Endothelial cell of umbilical vein (primary cell): Measurements from ENCODE around the gene CDK10. TPM values are rescaled to one million over a fixed set of nuclear protein-coding genes. Genes with fewer than 3 reads are reported as not detected.

Experiments used
- BruUV-seq: library from RNA; stranded (reverse); fragments of 400-500 nt; replicated peaks from 2 replicates; lab custom pipeline; 2021; lab: Mats Ljungman, UMichigan
- CTCF ChIA-PET: fragments of 300-600, 350-600 bp; sonication (Branson Sonifier 250); formaldehyde crosslinking; loops from one replicate; lab custom pipeline; 2021; ENCODE audit warnings: antibody characterized with exemption, inconsistent platforms; lab: Charles Lee
- POLR2A ChIA-PET: fragments of 300-600, 350-600 bp; sonication (Branson Sonifier 250); formaldehyde crosslinking; loops from one replicate; lab custom pipeline; 2021; ENCODE audit warnings: antibody characterized with exemption, inconsistent platforms; lab: Charles Lee
- DNase-seq: peaks from one replicate; pipeline ENCODE4 v3.0.0-alpha.2; 2011; ENCODE audit warnings: low read depth, low spot score
- FAIRE-seq: peaks from 2 replicates; lab custom pipeline; 2011; peaks lifted over from hg19 to GRCh38; lab: Jason Lieb, UNC
- H2AFZ ChIP-seq: 2 replicates; pipeline ENCODE4 v1.6.0; 2012; ENCODE audit warnings: low read depth, low read length, control low read depth, inconsistent platforms
- H3K27ac ChIP-seq: 2 replicates; pipeline ENCODE4 v1.5.1; 2011; ENCODE audit warnings: low read depth, mild to moderate bottlenecking, control low read depth, low read length, moderate library complexity; ENCODE audit not compliant: insufficient read depth
- H3K27me3 ChIP-seq, 2 experiments: 2 replicates each; pipeline versions ENCODE4 v1.6.0 to v1.6.1; 2011; ENCODE audit warnings: low read length in 2 of 2, mixed read lengths in 1 of 2; ENCODE audit not compliant: control insufficient read depth in 2 of 2, insufficient read depth in 2 of 2
- H3K36me3 ChIP-seq, 2 experiments: 2 replicates in 1 of 2; 3 replicates in 1 of 2; pipeline ENCODE4 v1.5.1; 2011; ENCODE audit warnings: low read length in 2 of 2, mild to moderate bottlenecking in 1 of 2, moderate library complexity in 1 of 2; ENCODE audit not compliant: control insufficient read depth in 2 of 2, insufficient read depth in 2 of 2; ENCODE audit errors: extremely low read depth in 1 of 2
- H3K4me1 ChIP-seq: 3 replicates; pipeline ENCODE4 v1.5.1; 2011; ENCODE audit warnings: mild to moderate bottlenecking, low read length; ENCODE audit not compliant: control insufficient read depth, insufficient read depth; ENCODE audit errors: extremely low read depth
- H3K4me2 ChIP-seq: 2 replicates; pipeline ENCODE4 v1.6.1; 2011; ENCODE audit warnings: low read length, control low read depth, mixed read lengths; ENCODE audit not compliant: insufficient read depth
- H3K4me3 ChIP-seq, 3 experiments: fragments of 200-600 bp in 1 of 3; sonication (generic), shearing (Covaris generic) in 1 of 3; replicated peaks in 1 of 3; 2 replicates each; pipeline ENCODE4 v1.5.1; 2011 to 2016; ENCODE audit warnings: control low read depth in 3 of 3, low read length in 3 of 3, mild to moderate bottlenecking in 2 of 3, inconsistent platforms in 1 of 3, low read depth in 1 of 3, moderate library complexity in 1 of 3; ENCODE audit not compliant: insufficient read depth in 1 of 3
- H3K79me2 ChIP-seq: 2 replicates; pipeline ENCODE4 v1.6.0; 2012; ENCODE audit warnings: low read length, inconsistent platforms; ENCODE audit not compliant: control insufficient read depth, insufficient read depth
- H3K9ac ChIP-seq: replicated peaks from 2 replicates; pipeline ENCODE3; 2011; ENCODE audit warnings: low read length, control low read depth; ENCODE audit not compliant: insufficient read depth; ENCODE audit errors: extremely low read depth
- H3K9me1 ChIP-seq: replicated peaks from 3 replicates; pipeline ENCODE4 v1.6.0; 2011; ENCODE audit warnings: mild to moderate bottlenecking, low read length; ENCODE audit not compliant: control insufficient read depth, insufficient read depth; ENCODE audit errors: extremely low read depth
- H3K9me3 ChIP-seq: replicated peaks from 2 replicates; pipeline ENCODE4 v1.5.1; 2012; ENCODE audit warnings: low read length, inconsistent platforms; ENCODE audit not compliant: control insufficient read depth, insufficient read depth
- H4K20me1 ChIP-seq: replicated peaks from 2 replicates; pipeline ENCODE3; 2011; ENCODE audit warnings: mild to moderate bottlenecking, low read length; ENCODE audit not compliant: control insufficient read depth, insufficient read depth; ENCODE audit errors: extremely low read depth
- CTCF ChIP-seq, 2 donors: IDR thresholded peaks; 1 replicate in 1 of 2; 2 replicates in 1 of 2; pipeline ENCODE4 v1.5.1; 2011; ENCODE audit warnings: low read length in 2 of 2, mild to moderate bottlenecking in 2 of 2, moderate library complexity in 2 of 2, control low read depth in 1 of 2, inconsistent platforms in 1 of 2, low read depth in 1 of 2; ENCODE audit not compliant: insufficient read depth in 1 of 2; ENCODE audit errors: extremely low read depth in 1 of 2
- EZH2 ChIP-seq: IDR thresholded peaks from 2 replicates; pipeline ENCODE4 v1.6.1; 2012; ENCODE audit warnings: borderline replicate concordance, low read depth, mild to moderate bottlenecking, moderate library complexity, low read length, inconsistent platforms; ENCODE audit not compliant: severe bottlenecking
- MAX ChIP-seq: IDR thresholded peaks from 2 replicates; pipeline ENCODE4 v1.6.1; 2011; ENCODE audit not compliant: insufficient read depth, insufficient read length
- POLR2A ChIP-seq: IDR thresholded peaks from 2 replicates; pipeline ENCODE4 v1.6.1; 2012; ENCODE audit warnings: low read depth, mild to moderate bottlenecking, control low read depth, low read length
- dilution Hi-C: fragments of 300-500 bp; cut with MboI; formaldehyde crosslinking; loops from one replicate; pipeline ENCODE4 v1.15.0; 2019; ENCODE audit warnings: low sequenced_read_pairs; ENCODE audit not compliant: extremely low pct_ligation_motif_present
- intact Hi-C: fragments of 100-400 bp; cut with micrococcal nuclease; formaldehyde crosslinking; loops from one replicate; pipeline ENCODE4 v1.10.0; 2022
- polyA plus RNA-seq, 4 experiments: library from polyadenylated mRNA; depleted of rRNA in 3 of 4; stranded (reverse) in 3 of 4; unstranded in 1 of 4; fragments of >200 nt; gene quantifications; 2 replicates each; pipeline versions ENCODE4 v1.2.1 to v1.2.3, GENCODE V29; 2011 to 2012; ENCODE audit warnings: missing spikeins in 1 of 4
- total RNA-seq: library from RNA; stranded (reverse); gene quantifications from 2 replicates; pipeline ENCODE4 v1.2.3, GENCODE V29; 2021

The CDK10 gene
- total and polyA plus RNA-seq, 2 donors (not counting 3 experiments of a cell fraction or from before 2014, with no cell fraction given) = 74.5 to 99.9 TPM

- no peak overlapping the region for H3K4me2 ChIP-seq
- H3K9me1 ChIP-seq = no peaks in the 10 kb centered on the region
- H3K4me1 ChIP-seq = no peaks in the 10 kb centered on the region
- peaks cover 20 to 24% of the 10 kb centered on the region in 2 experiments for H3K36me3 ChIP-seq
- H3K4me3 ChIP-seq = no peak overlapping the region
- TF ChIP-seq POLR2A (peak; percentile 15), MAX (no peak)
- intact Hi-C loops = no loop called here
- dilution Hi-C loops = no loop called here
- H2AFZ ChIP-seq = no peak overlapping the region
- no TSS peak for BruUV-seq
- FAIRE-seq (peak; percentile 38), DNase-seq (no peak)
- ChIA-PET CTCF (interaction anchor here (0.9 to 1.4 kb wide), 2 partner anchors 37 to 118 kb away, joined by 4 read pairs; no protein-coding TSS in a partner anchor), POLR2A (no interaction called here)
- H3K79me2 ChIP-seq = no peaks in the 10 kb centered on the region
- H3K27ac ChIP-seq = no peak overlapping the region
- no peaks in the 10 kb centered on the region for H3K27me3 ChIP-seq
- H3K9me3 ChIP-seq = no peaks in the 10 kb centered on the region
- no peak overlapping the region for H3K9ac ChIP-seq
- no peaks in the 10 kb centered on the region for H4K20me1 ChIP-seq
Observed at GRCh38 chr16:89742948-89743347, 56.5 kb downstream of the CDK10 start.

- no peaks in the 10 kb centered on the region for H4K20me1 ChIP-seq
- FAIRE-seq (no peak), DNase-seq (no peak)
- no peaks in the 10 kb centered on the region for H3K9me1 ChIP-seq
- TF ChIP-seq CTCF (IDR thresholded peaks at IDR 0.05; ENCODE audit: extremely low read depth in 1 of 2, insufficient read depth in 1 of 2, low read depth in 1 of 2, low read length in 2 of 2) = no peak
- TF ChIP-seq MAX = no peak
- TF ChIP-seq EZH2 = no peak
- ChIA-PET CTCF (no interaction called here), POLR2A (no interaction called here)
- H3K27me3 ChIP-seq = no peaks in the 10 kb centered on the region
- H3K79me2 ChIP-seq = no peaks in the 10 kb centered on the region
- no TSS peak for BruUV-seq
- intact Hi-C loops (no loop called here), dilution Hi-C loops (no loop called here)
- peaks cover 5% of the 10 kb centered on the region in 2 experiments for H3K36me3 ChIP-seq
- H3K4me1 ChIP-seq = no peaks in the 10 kb centered on the region
- no peak overlapping the region for H3K4me3 ChIP-seq
- H2AFZ ChIP-seq = no peak overlapping the region
- no peak overlapping the region for H3K9ac ChIP-seq
- no peaks in the 10 kb centered on the region for H3K9me3 ChIP-seq
- no peak overlapping the region for H3K27ac ChIP-seq
- no peak overlapping the region for H3K4me2 ChIP-seq
Observed at GRCh38 chr16:89744813-89745212, 58.3 kb downstream of the CDK10 start.

Other genes with a start within 250 kb of the CDK10 start
- gene ANKRD11, start 196.1 kb upstream of the CDK10 start, total RNA-seq = 184 and 191 TPM in 2 replicates
- gene ANKRD11, start 196.1 kb upstream of the CDK10 start, polyA plus RNA-seq = 49.5 and 55.8 TPM in 2 replicates
- gene SPG7, start 178.3 kb upstream of the CDK10 start, total RNA-seq = 139 and 146 TPM in 2 replicates
- 85.8 and 90.2 TPM in 2 replicates for gene SPG7, start 178.3 kb upstream of the CDK10 start, polyA plus RNA-seq
- gene RPL13, start 126.0 kb upstream of the CDK10 start, total RNA-seq = 1,463 and 1,769 TPM in 2 replicates
- 5,670 and 7,559 TPM in 2 replicates for gene RPL13, start 126.0 kb upstream of the CDK10 start, polyA plus RNA-seq
- 1.5 and 2.0 TPM in 2 replicates for gene CPNE7, start 110.9 kb upstream of the CDK10 start, total RNA-seq
- gene CPNE7, start 110.9 kb upstream of the CDK10 start, polyA plus RNA-seq = 5.4 and 5.9 TPM in 2 replicates
- gene DPEP1, start 73.0 kb upstream of the CDK10 start, total RNA-seq = 0.44 and 0.60 TPM in 2 replicates
- 0.37 and 0.99 TPM in 2 replicates for gene DPEP1, start 73.0 kb upstream of the CDK10 start, polyA plus RNA-seq
- gene CHMP1A, start 29.0 kb upstream of the CDK10 start, total RNA-seq = 83.9 and 86.3 TPM in 2 replicates
- 101 and 110 TPM in 2 replicates for gene CHMP1A, start 29.0 kb upstream of the CDK10 start, polyA plus RNA-seq
- gene SPATA33, start 28.9 kb upstream of the CDK10 start, total RNA-seq = 11.4 and 13.7 TPM in 2 replicates
- 3.5 and 4.7 TPM in 2 replicates for gene SPATA33, start 28.9 kb upstream of the CDK10 start, polyA plus RNA-seq
- 7.4 and 8.7 TPM in 2 replicates for gene SPATA2L, start 15.0 kb downstream of the CDK10 start, total RNA-seq
- gene SPATA2L, start 15.0 kb downstream of the CDK10 start, polyA plus RNA-seq = 7.3 and 11.6 TPM in 2 replicates
- 15.5 and 18.3 TPM in 2 replicates for gene VPS9D1, start 34.2 kb downstream of the CDK10 start, total RNA-seq
- 17.3 and 19.0 TPM in 2 replicates for gene VPS9D1, start 34.2 kb downstream of the CDK10 start, polyA plus RNA-seq
- gene ZNF276, start 34.8 kb downstream of the CDK10 start, total RNA-seq = 36.6 and 42.7 TPM in 2 replicates
- 40.0 and 41.6 TPM in 2 replicates for gene ZNF276, start 34.8 kb downstream of the CDK10 start, polyA plus RNA-seq
- gene FANCA, start 130.0 kb downstream of the CDK10 start, total RNA-seq = 71.9 and 78.7 TPM in 2 replicates
- gene FANCA, start 130.0 kb downstream of the CDK10 start, polyA plus RNA-seq = 33.3 and 34.4 TPM in 2 replicates
- 2.4 and 3.1 TPM in 2 replicates for gene SPIRE2, start 141.8 kb downstream of the CDK10 start, total RNA-seq
- 1.2 and 1.5 TPM in 2 replicates for gene SPIRE2, start 141.8 kb downstream of the CDK10 start, polyA plus RNA-seq
- gene TCF25, start 186.9 kb downstream of the CDK10 start, total RNA-seq = 234 and 238 TPM in 2 replicates
- 193 and 194 TPM in 2 replicates for gene TCF25, start 186.9 kb downstream of the CDK10 start, polyA plus RNA-seq
- gene MC1R, start 232.2 kb downstream of the CDK10 start, total RNA-seq = 3.2 and 4.0 TPM in 2 replicates
- 4.2 and 4.9 TPM in 2 replicates for gene MC1R, start 232.2 kb downstream of the CDK10 start, polyA plus RNA-seq
- 164 and 215 TPM in 2 replicates for gene TUBB3, start 236.7 kb downstream of the CDK10 start, total RNA-seq
- 170 and 214 TPM in 2 replicates for gene TUBB3, start 236.7 kb downstream of the CDK10 start, polyA plus RNA-seq